ENCODE results near the gene KCNT2.

DNA sequence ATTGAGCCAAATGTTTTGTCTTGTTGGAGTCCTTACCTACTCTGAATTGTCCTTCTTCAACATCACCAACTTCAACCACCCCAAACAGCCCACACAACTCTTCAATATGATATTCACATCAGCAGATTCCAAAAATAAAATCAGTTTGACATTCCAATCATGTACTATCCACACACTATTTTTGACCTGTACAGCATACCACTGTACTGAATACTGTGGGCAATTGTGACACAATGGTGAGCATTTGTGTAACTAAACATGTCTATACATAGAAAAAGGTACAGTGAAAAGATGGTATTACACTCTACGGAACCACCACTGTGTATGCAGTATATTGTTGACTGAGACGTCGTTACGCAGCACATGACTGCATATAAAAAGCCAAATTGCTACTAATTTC lies 223.1 kb downstream of the KCNT2 start:
- TF ChIP-seq FOXA1 (IDR thresholded peaks at IDR 0.05; ENCODE audit: borderline replicate concordance) (no peak), FOXJ2 (tag; IDR thresholded peaks at IDR 0.05) (no peak)
